H1 (cell line): ENCODE results near the gene TRIP11.

Source experiments
- EP300 ChIP-seq, 2 experiments: IDR thresholded peaks; 1 replicate in 1 of 2; 2 replicates in 1 of 2; pipeline ENCODE4 v1.6.1; 2011 to 2012; ENCODE audit warnings: low read depth in 2 of 2, low read length in 2 of 2, mild to moderate bottlenecking in 2 of 2, borderline replicate concordance in 1 of 2, inconsistent platforms in 1 of 2, moderate library complexity in 1 of 2
- KDM4A ChIP-seq: IDR thresholded peaks from one replicate; pipeline ENCODE4 v1.7.1; 2012; ENCODE audit warnings: low read depth, mild to moderate bottlenecking, moderate library complexity, low read length, inconsistent platforms; ENCODE audit not compliant: severe bottlenecking
- TF ChIP-seq, protein P1 (sequence below), 3 experiments: IDR thresholded peaks; 1 replicate in 2 of 3; 2 replicates in 1 of 3; pipeline versions ENCODE4 v1.5.1 to v1.6.1; 2011; ENCODE audit warnings: low read length in 3 of 3, mild to moderate bottlenecking in 3 of 3, inconsistent platforms in 2 of 3, low read depth in 1 of 3, moderate library complexity in 1 of 3; ENCODE audit not compliant: insufficient read depth in 1 of 3; ENCODE audit errors: control extremely low read depth in 1 of 3

DNA sequence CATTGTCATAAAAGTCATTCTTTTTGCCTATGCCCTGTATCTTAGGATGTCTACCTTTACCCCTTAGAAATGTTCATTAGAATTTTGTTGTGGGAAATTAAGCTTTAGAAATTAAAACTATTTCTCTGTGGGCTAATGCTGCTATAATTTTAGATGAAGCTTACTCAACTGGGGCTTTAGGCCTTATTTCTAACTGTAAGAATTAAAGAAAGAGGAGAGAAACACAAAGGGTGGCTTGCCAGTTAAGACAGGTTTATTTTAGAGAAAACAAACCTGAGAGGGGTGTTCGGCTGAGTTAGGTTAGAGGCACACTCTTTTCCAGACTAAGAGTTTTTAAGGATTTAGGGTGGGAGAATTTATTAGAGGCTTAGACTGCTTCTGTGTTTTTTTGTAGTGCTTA is 6.4 kb downstream of the TRIP11 start:
- TF ChIP-seq EP300 (IDR thresholded peaks at IDR 0.05; ENCODE audit: borderline replicate concordance in 1 of 2, low read depth in 2 of 2, low read length in 2 of 2): no peak
- TF ChIP-seq KDM4A: no peak
- TF ChIP-seq, protein P1, sequence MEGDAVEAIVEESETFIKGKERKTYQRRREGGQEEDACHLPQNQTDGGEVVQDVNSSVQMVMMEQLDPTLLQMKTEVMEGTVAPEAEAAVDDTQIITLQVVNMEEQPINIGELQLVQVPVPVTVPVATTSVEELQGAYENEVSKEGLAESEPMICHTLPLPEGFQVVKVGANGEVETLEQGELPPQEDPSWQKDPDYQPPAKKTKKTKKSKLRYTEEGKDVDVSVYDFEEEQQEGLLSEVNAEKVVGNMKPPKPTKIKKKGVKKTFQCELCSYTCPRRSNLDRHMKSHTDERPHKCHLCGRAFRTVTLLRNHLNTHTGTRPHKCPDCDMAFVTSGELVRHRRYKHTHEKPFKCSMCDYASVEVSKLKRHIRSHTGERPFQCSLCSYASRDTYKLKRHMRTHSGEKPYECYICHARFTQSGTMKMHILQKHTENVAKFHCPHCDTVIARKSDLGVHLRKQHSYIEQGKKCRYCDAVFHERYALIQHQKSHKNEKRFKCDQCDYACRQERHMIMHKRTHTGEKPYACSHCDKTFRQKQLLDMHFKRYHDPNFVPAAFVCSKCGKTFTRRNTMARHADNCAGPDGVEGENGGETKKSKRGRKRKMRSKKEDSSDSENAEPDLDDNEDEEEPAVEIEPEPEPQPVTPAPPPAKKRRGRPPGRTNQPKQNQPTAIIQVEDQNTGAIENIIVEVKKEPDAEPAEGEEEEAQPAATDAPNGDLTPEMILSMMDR (IDR thresholded peaks at IDR 0.05; ENCODE audit: control extremely low read depth in 1 of 3, insufficient read depth in 1 of 3, low read depth in 1 of 3, low read length in 3 of 3): no peak
